GM12878 (cell line): ENCODE data around the gene DMXL2. TPM values are rescaled to one million over a fixed set of nuclear protein-coding genes. Genes with fewer than 3 reads are reported as not detected.
"Not testable (repeated sequence)": the region's sequence is repeated elsewhere in the genome, so short reads cannot be mapped to it uniquely, and the experiment has no call there.

Experiments used
- ATAC-seq: fragments of 200-7000 bp; cut with Tn5 transposase; 3 replicates; pipeline ENCODE4 v1.9.1; 2020; ENCODE audit warnings: mild to moderate bottlenecking, moderate library complexity
- BruUV-seq: library from RNA; stranded (reverse); fragments of 400-500 nt; replicated peaks from 2 replicates; lab custom pipeline; 2021; lab: Mats Ljungman, UMichigan
- CTCF ChIA-PET: fragments of 300-600 bp; sonication (Branson Sonifier 250); formaldehyde crosslinking; extraction: SDS; loops from one replicate; lab custom pipeline; 2021; ENCODE audit warnings: inconsistent platforms; lab: Yijun Ruan, JAX
- POLR2A ChIA-PET: fragments of 350-600 bp; formaldehyde crosslinking; extraction: SDS; loops from one replicate; lab custom pipeline; 2021; ENCODE audit warnings: inconsistent platforms; lab: Charles Lee
- RAD21 ChIA-PET: fragments of 300-600 bp; sonication (Branson Sonifier 250); formaldehyde crosslinking; loops from one replicate; lab custom pipeline; 2023; ENCODE audit warnings: antibody characterized with exemption; ENCODE audit not compliant: unreplicated experiment; lab: Charles Lee
- SMC1A ChIA-PET: fragments of 300-600 bp; sonication (Branson Sonifier 250); formaldehyde crosslinking; loops from one replicate; lab custom pipeline; 2023; ENCODE audit not compliant: unreplicated experiment, uncharacterized antibody; lab: Charles Lee
- DNase-seq: peaks from one replicate; pipeline ENCODE4 v3.0.0-alpha.2; 2011; ENCODE audit warnings: low read depth, low spot score
- FAIRE-seq: peaks from 3 replicates; lab custom pipeline; 2011; peaks lifted over from hg19 to GRCh38; lab: Jason Lieb, UNC
- H2AFZ ChIP-seq: 2 replicates; pipeline ENCODE4 v1.6.0; 2011; ENCODE audit warnings: low read depth, low read length, control low read depth; ENCODE audit not compliant: control insufficient read depth
- H3K27ac ChIP-seq: 2 replicates; pipeline ENCODE4 v1.5.1; 2011; ENCODE audit warnings: control low read depth; ENCODE audit not compliant: control insufficient read depth, insufficient read depth
- H3K27me3 ChIP-seq, 2 experiments: replicated peaks in 1 of 2; 2 replicates each; pipeline versions ENCODE4 v1.6.0 to v1.6.1; 2011; ENCODE audit warnings: low read length in 1 of 2; ENCODE audit not compliant: control insufficient read depth in 2 of 2, insufficient read depth in 2 of 2
- H3K36me3 ChIP-seq, 2 experiments: 2 replicates each; pipeline ENCODE4 v1.5.1; 2011; ENCODE audit warnings: low read length in 1 of 2; ENCODE audit not compliant: control insufficient read depth in 2 of 2, insufficient read depth in 2 of 2
- H3K4me1 ChIP-seq: 2 replicates; pipeline ENCODE4 v1.6.1; 2011; ENCODE audit warnings: mild to moderate bottlenecking, low read length, moderate library complexity, mixed read lengths; ENCODE audit not compliant: control insufficient read depth, insufficient read depth
- H3K4me2 ChIP-seq: 2 replicates; pipeline ENCODE4 v1.6.0; 2011; ENCODE audit warnings: control low read depth; ENCODE audit not compliant: control insufficient read depth, insufficient read depth
- H3K4me3 ChIP-seq: fragments of 200-600 bp; sonication (generic); 2 replicates; pipeline ENCODE4 v1.5.1; 2016
- H3K79me2 ChIP-seq: 2 replicates; pipeline ENCODE4 v1.6.0; 2011; ENCODE audit warnings: low read length; ENCODE audit not compliant: control insufficient read depth, insufficient read depth
- H3K9ac ChIP-seq: 2 replicates; pipeline ENCODE4 v1.8.0; 2011; ENCODE audit warnings: low read length, control low read depth, mixed read lengths; ENCODE audit not compliant: control insufficient read depth, insufficient read depth
- H3K9me3 ChIP-seq: replicated peaks from 3 replicates; pipeline ENCODE4 v1.5.1; 2011; ENCODE audit warnings: mild to moderate bottlenecking, low read length; ENCODE audit not compliant: control insufficient read depth, insufficient read depth
- H4K20me1 ChIP-seq: 2 replicates; pipeline ENCODE4 v1.6.0; 2011; ENCODE audit not compliant: control insufficient read depth, insufficient read depth
- CUX1 ChIP-seq: IDR thresholded peaks from 2 replicates; pipeline ENCODE4 v1.6.1; 2012; ENCODE audit warnings: improper control_type of control experiment, low read depth, low read length; ENCODE audit not compliant: insufficient replicate concordance
- MEF2B ChIP-seq: fragments of 450-650 bp; IDR thresholded peaks from 2 replicates; pipeline ENCODE4 v1.6.1; 2018; ENCODE audit warnings: mild to moderate bottlenecking, moderate library complexity; ENCODE audit not compliant: partially characterized antibody, poor library complexity, severe bottlenecking
- RUNX3 ChIP-seq: IDR thresholded peaks from 2 replicates; pipeline ENCODE4 v1.6.1; 2012; ENCODE audit warnings: low read length, inconsistent platforms
- WGBS: methylation state at CpG from one replicate; pipeline ENCODE4 v1.1.6; 2016; ENCODE audit warnings: low lambda C conversion rate; ENCODE audit not compliant: insufficient replicate concordance, insufficient coverage; ENCODE audit errors: missing lambda C conversion rate; 5-methylcytosine and 5-hydroxymethylcytosine counted together
- in situ Hi-C: fragments of 300-500 bp; cut with MboI; formaldehyde crosslinking; loops from 9 replicates; pipeline ENCODE4 v1.14.3; 2018; ENCODE audit warnings: mixed read lengths
- intact Hi-C: fragments of 100-400 bp; cut with micrococcal nuclease; formaldehyde crosslinking; loops from one replicate; pipeline ENCODE4 v1.14.2; 2022; ENCODE audit not compliant: unreplicated experiment
- polyA plus RNA-seq, 11 experiments: library from polyadenylated mRNA; depleted of rRNA in 4 of 11; unstranded in 6 of 11; stranded (reverse) in 5 of 11; fragments of >200 nt; fragmentation: Nextera tagmentation in 4 of 11; fragmentation: Illumina TruSeq in 1 of 11; extraction: Ambion mirVana in 4 of 11; extraction: Trizol in 1 of 11; gene quantifications; 1 replicate in 1 of 11; 2 replicates in 10 of 11; pipeline versions ENCODE4 v1.2.1 to v1.2.3, GENCODE V29; 2011 to 2016; ENCODE audit warnings: inconsistent platforms in 2 of 11, missing spikeins in 2 of 11, low read depth in 1 of 11
- total RNA-seq, 4 experiments: library from RNA; depleted of rRNA in 3 of 4; stranded (reverse); fragments of >200 nt in 3 of 4; fragmentation: Illumina TruSeq in 1 of 4; extraction: Trizol in 1 of 4; gene quantifications; 2 replicates each; pipeline versions ENCODE4 v1.2.1 to v1.2.3, GENCODE V29; 2013 to 2021
- TF ChIP-seq, protein P1 (sequence below): fragments of 450-650 bp; formaldehyde crosslinking; IDR thresholded peaks from 2 replicates; pipeline ENCODE4 v1.4.0; 2022; ENCODE audit warnings: mild to moderate bottlenecking, moderate library complexity

The DMXL2 gene
- total and polyA plus RNA-seq, 10 of the 15 experiments (the other 5 are each of a cell fraction or from before 2014, with no cell fraction given), result 8.5 to 32.1 (median 22.0) TPM

GRCh38 chr15:51648101-51648500 is 25.5 kb upstream of the DMXL2 start:
- in situ Hi-C loops, H2AFZ ChIP-seq, H3K36me3 ChIP-seq, H3K9me3 ChIP-seq, ATAC-seq, H3K4me3 ChIP-seq, H3K27me3 ChIP-seq, H3K4me1 ChIP-seq, intact Hi-C loops, BruUV-seq, H3K9ac ChIP-seq, FAIRE-seq, DNase-seq, H3K27ac ChIP-seq, H3K79me2 ChIP-seq, H4K20me1 ChIP-seq, H3K4me2 ChIP-seq: not testable (repeated sequence)
- ChIA-PET RAD21 (interaction anchor here (6.3 kb wide), 1 partner anchor 126 kb away, joined by 232 read pairs; no protein-coding TSS in a partner anchor), CTCF (interaction anchor here (0.7 to 7.6 kb wide), 3 partner anchors 89 to 135 kb away, joined by 3 to 314 read pairs (median 6); no protein-coding TSS in a partner anchor), POLR2A (interaction anchor here (0.7 kb wide), 1 partner anchor 131 kb away, joined by 3 read pairs; no protein-coding TSS in a partner anchor), SMC1A (interaction anchor here (0.7 to 9.1 kb wide), 4 partner anchors 17 to 133 kb away, joined by 3 to 170 read pairs (median 4); no protein-coding TSS in a partner anchor)
- WGBS, result 67% methylated on average over 1 of the region's 1 CpG

DNA sequence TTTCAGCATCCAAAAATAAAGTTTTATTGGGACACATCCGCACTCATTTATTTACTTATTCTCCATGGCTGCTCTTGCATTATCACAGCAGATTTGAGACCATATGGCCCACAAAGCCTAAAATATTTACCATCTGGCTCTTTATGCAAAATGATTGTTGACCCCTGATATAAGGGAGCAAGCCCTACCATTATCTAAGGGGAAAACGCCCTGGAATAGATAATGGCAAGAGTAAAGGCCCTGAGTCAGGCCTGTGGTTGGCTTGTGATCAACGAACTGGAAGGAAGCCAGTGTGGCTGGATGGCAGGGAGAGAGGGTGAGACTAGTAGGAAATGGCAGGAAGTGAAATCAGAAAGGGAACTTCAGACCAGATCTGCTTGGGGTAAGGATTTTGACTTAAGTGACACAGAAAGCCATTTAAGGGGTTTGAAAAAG is 24.6 kb upstream of the DMXL2 start:
- WGBS, result 70% methylated on average over 3 of the region's 3 CpGs
- no peak overlapping the region for H3K4me2 ChIP-seq
- no peaks in the 10 kb centered on the region for H4K20me1 ChIP-seq
- H3K27me3 ChIP-seq, result 0 out of 4 replicates have a peak, but pooled peaks cover 0 to 2% of the 10 kb centered on the region in 2 experiments
- no peak overlapping the region for H3K9ac ChIP-seq
- peak; percentile 21; the same call in 1 of the 3 replicates for ATAC-seq
- ChIA-PET POLR2A (no interaction called here), RAD21 (interaction anchor here (6.3 kb wide), 1 partner anchor 126 kb away, joined by 232 read pairs; no protein-coding TSS in a partner anchor), SMC1A (interaction anchor here (0.7 to 9.1 kb wide), 4 partner anchors 16 to 129 kb away, joined by 3 to 170 read pairs (median 4); no protein-coding TSS in a partner anchor), CTCF (interaction anchor here (1.3 to 7.6 kb wide), 2 partner anchors 128 to 136 kb away, joined by 6 to 314 read pairs; no protein-coding TSS in a partner anchor)
- intact Hi-C loops (no loop called here), in situ Hi-C loops (no loop called here)
- no peak for FAIRE-seq
- no peak overlapping the region for H3K4me3 ChIP-seq
- DNase-seq, result no peak
- H3K36me3 ChIP-seq, result no peaks in the 10 kb centered on the region
- BruUV-seq, result no TSS peak
- peak overlapping the region; percentile 47 for H2AFZ ChIP-seq
- no peaks in the 10 kb centered on the region for H3K9me3 ChIP-seq
- TF ChIP-seq, protein P1, sequence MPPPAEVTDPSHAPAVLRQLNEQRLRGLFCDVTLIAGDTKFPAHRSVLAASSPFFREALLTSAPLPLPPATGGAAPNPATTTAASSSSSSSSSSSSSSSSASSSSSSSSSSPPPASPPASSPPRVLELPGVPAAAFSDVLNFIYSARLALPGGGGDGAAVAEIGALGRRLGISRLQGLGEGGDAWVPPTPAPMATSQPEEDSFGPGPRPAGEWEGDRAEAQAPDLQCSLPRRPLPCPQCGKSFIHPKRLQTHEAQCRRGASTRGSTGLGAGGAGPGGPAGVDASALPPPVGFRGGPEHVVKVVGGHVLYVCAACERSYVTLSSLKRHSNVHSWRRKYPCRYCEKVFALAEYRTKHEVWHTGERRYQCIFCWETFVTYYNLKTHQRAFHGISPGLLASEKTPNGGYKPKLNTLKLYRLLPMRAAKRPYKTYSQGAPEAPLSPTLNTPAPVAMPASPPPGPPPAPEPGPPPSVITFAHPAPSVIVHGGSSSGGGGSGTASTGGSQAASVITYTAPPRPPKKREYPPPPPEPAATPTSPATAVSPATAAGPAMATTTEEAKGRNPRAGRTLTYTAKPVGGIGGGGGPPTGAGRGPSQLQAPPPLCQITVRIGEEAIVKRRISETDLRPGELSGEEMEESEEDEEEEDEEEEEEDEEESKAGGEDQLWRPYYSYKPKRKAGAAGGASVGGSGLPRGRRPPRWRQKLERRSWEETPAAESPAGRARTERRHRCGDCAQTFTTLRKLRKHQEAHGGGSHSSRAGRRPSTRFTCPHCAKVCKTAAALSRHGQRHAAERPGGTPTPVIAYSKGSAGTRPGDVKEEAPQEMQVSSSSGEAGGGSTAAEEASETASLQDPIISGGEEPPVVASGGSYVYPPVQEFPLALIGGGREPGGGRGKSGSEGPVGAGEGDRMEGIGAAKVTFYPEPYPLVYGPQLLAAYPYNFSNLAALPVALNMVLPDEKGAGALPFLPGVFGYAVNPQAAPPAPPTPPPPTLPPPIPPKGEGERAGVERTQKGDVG (CRISPR knock-in tag), result no peak
- TF ChIP-seq MEF2B, result no peak
- TF ChIP-seq RUNX3, result peak; percentile 23; the same call in 1 of the 2 replicates
- TF ChIP-seq CUX1, result no peak
- no peaks in the 10 kb centered on the region for H3K79me2 ChIP-seq
- H3K27ac ChIP-seq, result no peak overlapping the region
- peaks cover 3% of the 10 kb centered on the region; the same call in 1 of the 2 replicates for H3K4me1 ChIP-seq
